BJ (cell line): ENCODE measurements around the gene CA10. TPM values are rescaled to one million over a fixed set of nuclear protein-coding genes. Genes with fewer than 3 reads are reported as not detected.

ENCODE experiments used
- CTCF ChIA-PET: fragments of 350-600 bp; formaldehyde crosslinking; extraction: SDS; loops from one replicate; lab custom pipeline; 2021; ENCODE audit warnings: antibody characterized with exemption, inconsistent platforms; lab: Yijun Ruan, JAX
- POLR2A ChIA-PET: fragments of 300-600 bp; sonication (Branson Sonifier 250); formaldehyde crosslinking; extraction: SDS; loops from one replicate; lab custom pipeline; 2021; ENCODE audit warnings: antibody characterized with exemption; lab: Charles Lee
- DNase-seq: peaks from one replicate; pipeline ENCODE4 v3.0.0-alpha.2; 2011; ENCODE audit warnings: low read depth
- H3K27me3 ChIP-seq: 2 replicates; pipeline ENCODE4 v1.6.0; 2011; ENCODE audit warnings: low read length; ENCODE audit not compliant: control insufficient read depth, insufficient read depth
- H3K36me3 ChIP-seq: 2 replicates; pipeline ENCODE4 v1.5.1; 2011; ENCODE audit warnings: low read length; ENCODE audit not compliant: control insufficient read depth, insufficient read depth
- H3K4me3 ChIP-seq: 2 replicates; pipeline ENCODE4 v1.5.1; 2011; ENCODE audit warnings: low read depth, mild to moderate bottlenecking, control low read depth, low read length
- polyA plus RNA-seq: library from polyadenylated mRNA; depleted of rRNA; stranded (reverse); fragments of >200 nt; gene quantifications from 2 replicates; pipeline ENCODE4 v1.2.3, GENCODE V29; 2011
- TF ChIP-seq, protein P1 (sequence below): IDR thresholded peaks from 2 replicates; pipeline ENCODE4 v1.5.1; 2011; ENCODE audit warnings: low read depth, mild to moderate bottlenecking, control low read depth, inconsistent platforms, low read length, moderate library complexity; ENCODE audit not compliant: insufficient read depth

The CA10 gene
- polyA plus RNA-seq, 1 experiment = not detected

- ChIA-PET POLR2A (no interaction called here), CTCF (no interaction called here)
- H3K4me3 ChIP-seq = no peak overlapping the region
- TF ChIP-seq, protein P1, sequence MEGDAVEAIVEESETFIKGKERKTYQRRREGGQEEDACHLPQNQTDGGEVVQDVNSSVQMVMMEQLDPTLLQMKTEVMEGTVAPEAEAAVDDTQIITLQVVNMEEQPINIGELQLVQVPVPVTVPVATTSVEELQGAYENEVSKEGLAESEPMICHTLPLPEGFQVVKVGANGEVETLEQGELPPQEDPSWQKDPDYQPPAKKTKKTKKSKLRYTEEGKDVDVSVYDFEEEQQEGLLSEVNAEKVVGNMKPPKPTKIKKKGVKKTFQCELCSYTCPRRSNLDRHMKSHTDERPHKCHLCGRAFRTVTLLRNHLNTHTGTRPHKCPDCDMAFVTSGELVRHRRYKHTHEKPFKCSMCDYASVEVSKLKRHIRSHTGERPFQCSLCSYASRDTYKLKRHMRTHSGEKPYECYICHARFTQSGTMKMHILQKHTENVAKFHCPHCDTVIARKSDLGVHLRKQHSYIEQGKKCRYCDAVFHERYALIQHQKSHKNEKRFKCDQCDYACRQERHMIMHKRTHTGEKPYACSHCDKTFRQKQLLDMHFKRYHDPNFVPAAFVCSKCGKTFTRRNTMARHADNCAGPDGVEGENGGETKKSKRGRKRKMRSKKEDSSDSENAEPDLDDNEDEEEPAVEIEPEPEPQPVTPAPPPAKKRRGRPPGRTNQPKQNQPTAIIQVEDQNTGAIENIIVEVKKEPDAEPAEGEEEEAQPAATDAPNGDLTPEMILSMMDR = no peak
- H3K36me3 ChIP-seq = no peaks in the 10 kb centered on the region
- DNase-seq = no peak
- H3K27me3 ChIP-seq = no peaks in the 10 kb centered on the region
Measured at GRCh38 chr17:51650202-51650601, 508.3 kb downstream of the CA10 start.

GRCh38 chr17:51647826-51648225, 510.7 kb downstream of the CA10 start:
- POLR2A ChIA-PET = no interaction called here
- no peak for DNase-seq
- TF ChIP-seq, protein P1 = no peak
- Histone ChIP-seq H3K4me3 (no peak overlapping the region), H3K27me3 (no peaks in the 10 kb centered on the region), H3K36me3 (no peaks in the 10 kb centered on the region)
- CTCF ChIA-PET = no interaction called here

DNA sequence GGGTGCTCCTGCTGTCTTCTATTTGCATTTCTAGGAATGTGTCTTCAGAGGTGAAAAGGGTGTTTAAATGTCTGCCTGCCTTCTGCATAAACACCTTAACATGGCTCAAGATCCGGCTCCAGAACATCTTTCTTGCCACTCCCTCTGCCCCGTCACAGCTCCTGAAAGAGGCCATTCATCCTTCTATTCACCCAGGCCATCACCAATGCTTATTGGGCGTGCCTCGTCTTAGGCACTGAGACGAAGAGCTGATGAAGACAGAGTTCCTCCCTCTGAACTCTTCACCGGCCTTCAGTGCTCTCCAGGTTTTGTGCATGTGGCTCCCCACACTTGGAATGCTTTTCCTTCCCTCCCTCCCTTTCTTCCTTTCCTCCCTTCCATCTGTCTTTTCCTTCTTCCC, 511.4 kb downstream of the CA10 start:
- POLR2A ChIA-PET = no interaction called here
- CTCF ChIA-PET = no interaction called here
- Histone ChIP-seq H3K4me3 (no peak overlapping the region), H3K36me3 (no peaks in the 10 kb centered on the region), H3K27me3 (no peaks in the 10 kb centered on the region)
- DNase-seq = no peak
- TF ChIP-seq, protein P1 = no peak

DNA sequence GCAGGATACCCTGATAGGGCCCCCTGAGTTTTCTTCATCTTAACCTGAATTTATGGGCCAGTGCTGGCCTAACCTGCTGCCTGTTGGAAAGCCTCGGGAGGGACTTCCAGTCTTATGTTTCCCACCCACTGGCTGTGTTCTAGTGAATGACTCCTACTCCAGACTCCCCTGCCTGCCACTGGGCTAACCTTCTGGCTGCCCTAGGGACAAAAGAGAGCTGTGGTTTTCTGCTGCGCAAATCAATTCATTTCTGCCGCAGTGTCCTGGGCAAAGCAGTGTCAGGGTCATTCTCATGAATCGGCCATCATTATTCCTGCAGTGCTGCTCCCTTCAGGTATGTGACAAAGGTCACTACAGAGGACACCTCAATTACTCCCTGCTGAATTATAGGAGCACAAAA, 512.0 kb downstream of the CA10 start:
- no peak overlapping the region for H3K4me3 ChIP-seq
- CTCF ChIA-PET = no interaction called here

DNA sequence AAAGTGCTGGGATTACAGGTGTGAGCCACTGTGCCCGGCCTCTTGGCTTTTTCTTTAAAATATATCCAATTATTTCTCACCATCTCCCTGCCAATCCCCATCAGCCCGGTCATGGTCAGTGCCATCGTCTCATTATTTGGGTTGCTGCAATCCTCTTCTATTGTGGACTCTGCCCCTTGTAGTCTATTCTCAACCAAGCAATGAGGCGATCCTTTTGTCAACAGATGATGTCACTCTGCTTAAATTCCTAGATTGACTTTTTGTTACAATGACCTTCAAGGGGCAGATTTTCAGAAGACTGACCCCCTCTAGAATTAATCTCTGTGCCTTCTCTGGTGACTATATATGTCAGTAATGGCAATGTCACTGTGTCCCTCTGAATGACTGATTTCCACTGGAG, 513.5 kb downstream of the CA10 start:
- Histone ChIP-seq H3K27me3 (no peaks in the 10 kb centered on the region), H3K4me3 (no peak overlapping the region), H3K36me3 (no peaks in the 10 kb centered on the region)
- TF ChIP-seq, protein P1 = no peak
- no peak for DNase-seq
- ChIA-PET POLR2A (no interaction called here), CTCF (no interaction called here)

More for the DNA sequence above, 512.0 kb downstream of the CA10 start:
- H3K36me3 ChIP-seq = no peaks in the 10 kb centered on the region
- POLR2A ChIA-PET = no interaction called here
- TF ChIP-seq, protein P1 = no peak
- no peaks in the 10 kb centered on the region for H3K27me3 ChIP-seq
- no peak for DNase-seq
